ENCODE measurements around the gene RAB3D. TPM values are rescaled to one million over a fixed set of nuclear protein-coding genes. Genes with fewer than 3 reads are reported as not detected.

The RAB3D gene
- total RNA-seq, 3 donors from 2014 or later = 17.9 to 23.7 (median 22.6) TPM

- Histone ChIP-seq H3K27me3 (no peaks in the 10 kb centered on the region), H3K4me1 (no peaks in the 10 kb centered on the region), H3K36me3 (no peaks in the 10 kb centered on the region), H3K4me3 (no peak overlapping the region), H3K9me3 (no peaks in the 10 kb centered on the region), H3K27ac (peak overlapping the region; percentile 36 to 52)
- TF ChIP-seq POLR2A (IDR thresholded peaks at IDR 0.05) (no peak), CTCF (IDR thresholded peaks at IDR 0.05) (no peak), POLR2AphosphoS5 (IDR thresholded peaks at IDR 0.05) (no peak)
- intact Hi-C loops (cut with DNase I; ENCODE audit: low total_unique reads) = no loop called here
- no peak for DNase-seq (ENCODE audit: low spot score in 2 of 2)
Measured at GRCh38 chr19:11365557-11366117, 26.2 kb upstream of the RAB3D start.

GRCh38 chr19:11364935-11365334, 25.5 kb upstream of the RAB3D start:
- intact Hi-C loops (cut with DNase I; ENCODE audit: low total_unique reads) = no loop called here
- H3K4me1 ChIP-seq = no peaks in the 10 kb centered on the region
- no peak overlapping the region for H3K4me3 ChIP-seq
- H3K9me3 ChIP-seq = no peaks in the 10 kb centered on the region
- H3K27ac ChIP-seq = peak overlapping the region; percentile 36 to 52
- TF ChIP-seq CTCF (IDR thresholded peaks at IDR 0.05) = no peak
- no peak for TF ChIP-seq POLR2AphosphoS5 (IDR thresholded peaks at IDR 0.05)
- no peak for TF ChIP-seq POLR2A (IDR thresholded peaks at IDR 0.05)
- no peaks in the 10 kb centered on the region for H3K27me3 ChIP-seq
- DNase-seq (ENCODE audit: low spot score in 2 of 2) = no peak
- no peaks in the 10 kb centered on the region for H3K36me3 ChIP-seq

- H3K27ac ChIP-seq = peak overlapping the region in 1 of 2 donors; percentile 52
- DNase-seq (ENCODE audit: low spot score in 2 of 2) = no peak
- no peak overlapping the region for H3K4me3 ChIP-seq
- TF ChIP-seq POLR2AphosphoS5 (IDR thresholded peaks at IDR 0.05) (no peak), POLR2A (IDR thresholded peaks at IDR 0.05) (no peak), CTCF (IDR thresholded peaks at IDR 0.05) (no peak)
- intact Hi-C loops (cut with DNase I; ENCODE audit: low total_unique reads) = no loop called here
- H3K9me3 ChIP-seq = no peaks in the 10 kb centered on the region
- no peaks in the 10 kb centered on the region for H3K27me3 ChIP-seq
- H3K4me1 ChIP-seq = no peaks in the 10 kb centered on the region
- no peaks in the 10 kb centered on the region for H3K36me3 ChIP-seq
Measured at GRCh38 chr19:11364296-11364904, 24.9 kb upstream of the RAB3D start.

GRCh38 chr19:11363881-11364280, 24.4 kb upstream of the RAB3D start:
- TF ChIP-seq POLR2A (IDR thresholded peaks at IDR 0.05) = no peak
- TF ChIP-seq CTCF (IDR thresholded peaks at IDR 0.05) = no peak
- TF ChIP-seq POLR2AphosphoS5 (IDR thresholded peaks at IDR 0.05) = no peak
- Histone ChIP-seq H3K27me3 (no peaks in the 10 kb centered on the region), H3K4me3 (no peak overlapping the region), H3K27ac (peak overlapping the region in 1 of 2 donors; percentile 52), H3K4me1 (no peaks in the 10 kb centered on the region), H3K36me3 (no peaks in the 10 kb centered on the region), H3K9me3 (no peaks in the 10 kb centered on the region)
- intact Hi-C loops (cut with DNase I; ENCODE audit: low total_unique reads) = no loop called here
- DNase-seq (ENCODE audit: low spot score in 2 of 2) = no peak
